GM19467 (cell line): Measurements from ENCODE around the gene SSBP3.
"Not testable (repeated sequence)": the region's sequence is repeated elsewhere in the genome, so short reads cannot be mapped to it uniquely, and the experiment has no call there.

Experiments used
- ATAC-seq: cut with Tn5 transposase; IDR thresholded peaks from one replicate; pipeline ENCODE4 v1.9.1; 2021; ENCODE audit warnings: mild to moderate bottlenecking, moderate library complexity; ENCODE audit not compliant: unreplicated experiment

SSBP3 gene

GRCh38 chr1:54355931-54356679 is 50.1 kb downstream of the SSBP3 start:
- ATAC-seq = no peak

DNA sequence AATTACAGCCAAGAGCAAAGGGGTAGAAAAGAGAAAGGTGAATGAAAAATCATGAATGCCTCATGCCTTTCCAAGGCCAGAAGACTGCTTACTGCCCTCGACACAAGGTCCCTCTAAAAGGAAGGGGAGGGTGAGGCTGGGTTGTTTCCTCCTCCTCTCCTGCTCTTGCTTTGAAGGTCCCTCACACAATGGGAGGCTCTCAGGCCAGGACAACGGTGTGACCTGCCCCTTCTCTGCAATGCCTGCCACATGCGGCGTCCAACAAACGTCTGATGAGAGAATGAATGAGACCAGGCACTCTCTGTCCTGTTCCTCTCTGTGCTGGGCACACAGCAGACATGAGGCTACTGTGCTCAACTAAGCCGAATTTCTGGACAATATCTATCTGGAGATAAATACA is 51.3 kb downstream of the SSBP3 start:
- ATAC-seq = no peak

DNA sequence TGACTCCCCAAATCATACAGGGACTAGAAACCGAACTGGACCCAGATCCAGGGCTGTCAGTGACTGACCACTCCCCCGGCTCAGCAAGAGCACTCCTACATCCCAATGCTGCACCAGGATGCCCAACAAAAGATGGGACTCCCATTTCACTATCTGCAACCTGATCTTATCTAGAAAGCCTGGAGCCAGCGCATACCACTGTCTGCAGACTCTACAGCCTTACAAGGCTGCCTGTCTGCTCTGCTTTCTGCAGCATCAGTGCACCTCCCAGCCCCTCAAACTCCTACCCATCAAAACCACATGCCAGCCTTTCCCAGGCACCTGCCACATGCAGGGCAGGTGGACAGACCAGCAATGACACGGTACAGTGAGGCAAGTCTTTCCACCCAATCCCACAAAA is 52.2 kb downstream of the SSBP3 start:
- no peak for ATAC-seq

- ATAC-seq = no peak
Observed at GRCh38 chr1:54352755-54353154, 53.4 kb downstream of the SSBP3 start.

GRCh38 chr1:54350360-54350759 is 55.8 kb downstream of the SSBP3 start:
- ATAC-seq = no peak

- no peak for ATAC-seq
Observed at GRCh38 chr1:54348700-54349021, 57.5 kb downstream of the SSBP3 start.

- no peak for ATAC-seq
Observed at GRCh38 chr1:54347955-54348699, 58.1 kb downstream of the SSBP3 start.

DNA sequence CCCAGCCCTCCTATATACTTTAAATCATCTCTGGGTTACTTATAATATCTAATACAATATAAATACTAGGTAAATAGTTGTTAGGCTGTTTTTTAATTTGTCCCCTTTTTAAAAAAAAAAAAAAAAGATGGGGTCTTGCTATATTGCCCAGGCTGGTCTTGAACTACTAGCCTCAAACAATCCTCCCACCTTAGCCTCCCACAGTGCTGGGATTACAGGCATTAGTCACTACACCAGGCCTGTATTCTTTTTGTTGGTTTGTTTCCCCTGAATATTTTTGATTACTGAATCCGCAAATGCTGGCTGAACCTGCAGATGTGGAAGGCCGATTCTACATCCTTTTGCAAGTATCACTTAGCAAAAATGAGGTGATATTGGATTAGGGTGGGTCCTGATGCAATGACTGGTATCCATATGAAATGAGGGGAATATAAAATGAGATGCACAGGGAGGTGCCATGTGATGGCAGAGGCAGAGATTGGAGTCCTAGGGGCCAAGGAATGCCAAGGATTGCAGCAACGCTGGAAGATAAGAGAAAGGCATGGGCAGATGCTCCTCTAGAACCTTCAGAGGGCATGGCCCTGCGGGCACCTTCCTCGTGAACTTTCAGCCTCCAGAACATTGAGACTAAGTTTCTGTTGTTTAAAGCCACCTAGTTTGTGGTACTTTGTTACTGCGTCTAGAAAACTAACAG is 58.8 kb downstream of the SSBP3 start:
- no peak for ATAC-seq

- ATAC-seq = not testable (repeated sequence)
Observed at GRCh38 chr1:54345548-54345947, 60.6 kb downstream of the SSBP3 start.

GRCh38 chr1:54345116-54345515 is 61.1 kb downstream of the SSBP3 start:
- ATAC-seq = no peak

DNA sequence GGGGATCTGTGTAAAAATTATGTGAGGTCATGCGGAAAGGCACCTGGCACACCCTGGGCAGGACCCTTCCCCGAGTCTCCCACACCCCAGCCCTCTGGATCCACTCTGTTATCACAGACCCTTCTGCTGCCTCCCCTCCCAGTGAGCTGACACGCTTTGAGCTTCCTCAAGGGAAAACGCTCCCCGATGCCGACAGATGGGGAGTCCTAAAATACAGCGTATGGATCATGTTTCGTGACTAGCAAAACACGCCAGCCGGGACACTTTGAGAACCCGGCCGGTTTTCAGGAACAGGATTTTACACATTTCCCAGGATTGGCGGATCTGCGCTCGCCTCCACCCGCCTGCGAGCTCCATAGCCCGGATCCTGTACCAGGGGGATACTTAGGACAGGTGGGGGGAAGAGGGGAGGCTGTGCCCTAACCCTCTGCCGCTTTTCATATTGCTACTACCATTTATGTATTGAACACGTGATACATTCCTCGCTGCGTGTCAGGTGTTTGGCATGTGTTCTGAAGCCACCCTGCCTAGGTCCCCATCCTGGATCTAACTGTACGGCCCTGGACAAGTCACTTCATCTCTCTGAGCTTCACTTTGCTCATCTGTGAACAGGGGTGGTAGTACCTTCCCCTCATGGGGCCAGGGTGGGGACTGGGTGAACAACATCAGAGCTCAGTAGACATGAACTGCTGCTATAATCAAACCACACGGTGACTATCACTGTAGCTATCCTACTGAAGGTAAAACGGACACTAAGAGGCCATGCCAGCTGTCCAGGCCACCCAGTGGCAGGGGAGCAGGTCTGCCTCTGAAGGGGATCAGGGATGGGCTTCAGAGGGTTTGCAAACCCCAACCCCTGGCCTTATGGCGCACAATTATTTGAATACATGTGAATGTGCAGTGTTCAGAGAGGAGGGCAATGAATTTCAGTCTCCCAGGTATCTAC is 63.2 kb downstream of the SSBP3 start:
- no peak for ATAC-seq

DNA sequence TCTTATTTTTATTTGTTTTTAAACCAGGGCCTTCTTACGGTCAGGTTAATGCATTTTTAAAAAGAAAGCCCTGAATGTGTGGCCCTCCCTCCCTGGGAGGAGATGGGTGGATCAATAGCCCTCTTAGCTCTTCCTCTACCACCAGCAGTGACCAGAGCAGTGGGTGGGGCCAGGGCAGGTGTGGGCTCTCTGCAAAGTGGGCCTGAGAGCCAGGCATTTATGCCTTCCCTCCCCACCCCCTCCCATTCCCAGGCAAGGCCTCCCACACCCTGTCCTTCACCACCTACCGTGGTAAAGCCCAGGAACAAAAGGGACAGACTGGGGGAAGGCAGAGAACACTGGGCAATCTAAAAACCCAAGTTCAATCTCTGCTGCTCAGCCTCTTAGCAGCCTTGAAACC is 63.9 kb downstream of the SSBP3 start:
- ATAC-seq = no peak

DNA sequence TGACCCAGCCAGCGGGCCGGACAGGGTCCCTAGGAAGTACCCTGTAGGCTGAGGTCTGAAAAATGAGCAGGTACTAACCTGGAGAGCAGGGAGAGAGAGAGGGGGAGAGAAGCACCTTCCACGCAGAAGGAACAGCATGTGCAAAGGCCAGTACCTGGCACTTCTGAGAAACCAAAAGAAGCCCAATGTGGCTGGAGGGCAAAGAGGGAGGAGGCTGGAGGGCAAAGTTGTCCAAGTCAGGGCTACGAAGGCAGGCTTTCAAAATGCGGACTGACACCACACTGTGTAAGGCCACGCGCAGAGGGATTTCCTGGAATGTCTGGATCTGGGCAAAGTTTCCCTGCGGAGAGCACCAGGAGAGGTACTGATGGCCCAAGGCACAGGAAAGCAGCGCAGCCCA is 64.4 kb downstream of the SSBP3 start:
- ATAC-seq = no peak

GRCh38 chr1:54340878-54341277 is 65.3 kb downstream of the SSBP3 start:
- ATAC-seq = no peak

- no peak for ATAC-seq
Observed at GRCh38 chr1:54340434-54340833, 65.8 kb downstream of the SSBP3 start.

- no peak for ATAC-seq
Observed at GRCh38 chr1:54339126-54339525, 67.1 kb downstream of the SSBP3 start.

GRCh38 chr1:54338464-54338863 is 67.7 kb downstream of the SSBP3 start:
- ATAC-seq = no peak

- ATAC-seq = no peak
Observed at GRCh38 chr1:54337928-54338327, 68.3 kb downstream of the SSBP3 start.

DNA sequence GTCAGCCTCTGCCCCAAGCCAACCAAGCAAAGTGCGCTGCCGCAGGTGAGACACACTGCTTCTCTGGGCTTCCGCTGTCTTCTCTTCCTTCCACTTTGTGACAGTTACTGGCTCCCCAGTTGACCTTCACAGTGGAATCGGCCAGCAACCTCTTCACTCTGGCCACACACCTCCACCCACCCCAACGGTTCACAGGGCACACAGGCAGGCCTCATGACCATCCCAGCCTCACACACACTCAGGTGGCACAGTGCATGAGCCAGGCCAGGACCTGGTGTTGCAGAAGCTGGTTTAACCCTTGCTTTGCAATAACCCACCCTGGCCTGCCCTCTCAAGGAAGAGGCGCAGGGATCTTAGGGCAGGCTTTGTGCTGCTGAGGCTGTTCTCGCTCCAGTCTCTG is 69.2 kb downstream of the SSBP3 start:
- no peak for ATAC-seq

DNA sequence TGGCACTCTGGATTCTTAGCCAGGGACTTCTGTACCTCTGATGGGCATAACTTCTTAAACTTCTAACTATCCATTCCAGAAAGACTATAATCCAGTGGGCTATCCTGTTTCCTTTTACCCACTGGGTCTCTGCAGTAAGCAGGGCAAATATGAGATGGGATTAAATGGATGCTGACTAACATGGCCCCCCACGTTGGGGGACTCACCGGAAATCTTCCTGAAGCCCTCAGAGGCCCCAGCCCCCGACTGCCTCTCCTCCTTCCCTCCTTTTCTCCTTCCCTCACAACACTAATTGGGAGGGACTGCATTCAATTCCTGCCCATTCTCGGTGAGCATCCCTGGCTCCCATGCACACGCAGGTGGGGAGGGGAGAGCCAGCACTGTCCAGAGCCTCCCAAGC is 70.1 kb downstream of the SSBP3 start:
- ATAC-seq = no peak

DNA sequence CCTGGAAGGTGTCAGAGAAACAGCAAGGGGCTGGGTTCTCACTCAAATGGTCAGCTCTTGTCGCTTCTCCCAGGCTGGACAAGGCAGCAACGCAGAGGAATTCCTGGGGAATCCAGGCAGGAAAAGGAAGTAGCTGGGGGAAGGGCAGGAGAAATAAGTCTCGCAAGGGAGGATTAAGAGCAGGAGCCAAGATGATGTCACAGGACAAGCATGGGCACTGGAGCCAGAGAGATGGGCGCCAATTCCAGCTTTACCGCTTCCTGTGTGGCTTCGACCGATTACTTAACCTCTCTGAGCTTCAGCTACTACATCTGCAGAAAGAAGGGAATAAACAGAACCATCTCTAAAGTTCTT is 70.5 kb downstream of the SSBP3 start:
- no peak for ATAC-seq
